NCI-H1417 treated with DMSO at 0.1 percent for 48 hours (cell line): ENCODE data around the gene FHIT.
"Not testable (repeated sequence)": the region's sequence is repeated elsewhere in the genome, so short reads cannot be mapped to it uniquely, and the experiment has no call there.

ENCODE experiments used
- DNase-seq: peaks from one replicate; lab custom pipeline; 2025; lab: John Stamatoyannopoulos, UW

The FHIT gene

DNA sequence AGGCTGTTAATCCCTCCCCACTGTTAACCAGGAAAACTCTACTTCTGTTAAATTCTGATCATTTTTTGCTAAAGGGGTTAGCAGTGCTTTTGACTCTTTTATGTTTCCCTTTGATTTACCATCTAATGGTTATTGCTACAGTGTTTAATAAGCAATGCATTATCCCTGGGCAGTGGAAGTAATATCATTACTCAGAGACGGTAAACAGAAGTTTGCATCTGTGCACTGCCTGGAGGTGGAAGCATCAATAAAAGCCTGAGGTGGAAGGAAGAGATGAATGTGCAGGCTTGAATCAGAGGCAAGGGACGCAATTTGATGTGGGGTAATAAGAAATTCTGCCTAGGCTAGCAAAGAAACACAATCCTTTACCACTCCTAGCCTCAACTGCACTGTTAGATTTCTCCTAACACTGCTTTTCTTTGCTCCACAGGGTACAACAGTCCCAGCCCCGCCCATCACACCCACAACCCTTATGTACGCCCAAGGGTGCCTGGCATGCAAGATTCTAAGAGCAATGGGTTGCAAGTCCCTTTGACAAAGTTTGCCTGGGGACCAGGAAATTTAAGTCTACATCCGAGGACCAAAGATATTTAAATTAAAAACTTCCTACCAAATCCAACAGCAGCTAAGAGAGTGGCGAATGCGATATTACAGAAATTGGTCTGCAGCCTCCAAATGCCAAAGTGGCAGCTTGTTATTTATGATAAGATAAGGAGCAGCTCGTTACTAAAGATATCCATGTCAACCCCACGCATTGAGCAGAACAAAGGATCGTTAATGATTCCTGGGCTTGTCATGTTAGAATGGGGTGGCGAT lies 261.4 kb downstream of the FHIT start:
- no peak for DNase-seq

DNA sequence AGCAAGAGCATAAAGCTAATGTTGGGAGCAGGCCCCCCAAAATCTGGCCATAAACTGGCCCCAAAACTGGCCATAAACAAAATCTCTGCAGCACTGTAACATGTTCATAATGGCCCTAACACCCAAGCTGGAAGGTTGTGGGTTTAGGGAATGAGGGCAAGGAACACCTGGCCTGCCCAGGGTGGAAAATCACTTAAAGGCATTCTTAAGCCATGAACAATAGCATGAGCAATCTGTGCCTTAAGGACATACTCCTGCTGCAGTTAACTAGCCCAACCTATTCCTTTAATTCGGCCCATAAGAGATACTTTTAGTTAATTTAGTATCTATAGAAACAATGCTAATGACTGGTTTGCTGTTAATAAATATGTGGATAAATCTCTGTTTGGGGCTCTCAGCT lies 264.1 kb downstream of the FHIT start:
- DNase-seq: not testable (repeated sequence)

GRCh38 chr3:60986552-60986951 lies 264.7 kb downstream of the FHIT start:
- no peak for DNase-seq

DNA sequence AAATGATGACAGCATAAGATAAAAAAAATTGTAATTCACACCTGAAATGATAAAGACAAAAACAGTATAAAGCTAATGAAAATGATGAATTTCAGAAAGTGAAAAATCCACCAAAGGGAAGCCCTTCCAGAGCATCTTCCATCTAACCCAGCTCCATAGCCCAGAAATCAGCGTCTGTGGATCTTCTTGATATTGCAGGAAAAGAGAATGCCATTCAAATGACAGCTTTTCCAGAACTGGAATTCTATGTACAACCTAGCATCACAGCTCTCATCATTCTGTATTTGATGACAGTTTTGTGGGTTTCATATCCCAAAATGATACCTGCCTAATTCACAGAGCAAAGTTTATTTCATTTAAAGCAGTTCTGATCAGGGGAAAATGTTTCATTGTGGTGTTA lies 267.3 kb downstream of the FHIT start:
- no peak for DNase-seq

- no peak for DNase-seq
These were observed 270.9 kb downstream of the FHIT start for GRCh38 chr3:60980342-60980692.

- no peak for DNase-seq
These were observed 271.6 kb downstream of the FHIT start for GRCh38 chr3:60979461-60980341.

GRCh38 chr3:60973321-60973720 lies 277.9 kb downstream of the FHIT start:
- DNase-seq: no peak

- DNase-seq: no peak
These were observed 278.7 kb downstream of the FHIT start for GRCh38 chr3:60972599-60972998.

GRCh38 chr3:60970850-60971249 lies 280.4 kb downstream of the FHIT start:
- DNase-seq: no peak

GRCh38 chr3:60967141-60967540 lies 284.1 kb downstream of the FHIT start:
- DNase-seq: no peak

DNA sequence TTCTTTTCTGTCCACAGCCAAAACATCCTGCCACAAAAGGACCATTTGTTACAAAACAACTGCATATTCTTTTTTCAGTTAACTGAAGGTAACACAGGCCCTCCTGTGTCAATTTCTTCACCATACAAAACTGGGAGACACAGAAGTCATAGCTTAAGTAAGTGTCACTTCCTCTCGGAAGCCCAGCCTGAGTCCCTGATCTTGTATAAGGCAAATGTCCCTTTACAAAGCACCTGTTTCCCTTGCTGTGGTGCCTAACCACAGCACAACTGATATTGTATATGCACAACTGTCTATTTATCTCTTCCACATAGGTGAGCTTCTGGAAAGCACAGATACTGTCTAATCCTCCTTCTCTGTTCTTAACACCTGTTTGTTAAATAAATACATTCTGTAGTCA lies 293.7 kb downstream of the FHIT start:
- DNase-seq: no peak

- no peak for DNase-seq
These were observed 294.5 kb downstream of the FHIT start for GRCh38 chr3:60956729-60957128.

- no peak for DNase-seq
These were observed 296.2 kb downstream of the FHIT start for GRCh38 chr3:60955034-60955433.

DNA sequence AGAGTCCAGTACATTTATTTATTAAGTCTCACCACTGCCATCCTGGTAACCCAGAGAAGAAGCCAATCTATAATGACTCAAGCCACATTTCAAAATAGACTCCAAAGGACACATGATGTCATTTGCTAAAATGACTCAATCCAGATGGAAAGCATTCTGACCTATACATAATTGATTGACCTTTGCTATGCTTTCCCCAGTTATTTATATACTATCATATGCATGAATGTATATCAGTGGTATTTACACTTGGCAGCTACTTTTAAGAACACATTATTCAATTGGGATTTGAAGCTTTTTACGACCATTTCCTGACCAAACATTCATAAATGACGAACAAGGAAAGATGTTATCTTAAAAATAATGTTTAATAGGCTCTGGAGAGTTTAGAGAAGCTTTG lies 297.2 kb downstream of the FHIT start:
- no peak for DNase-seq

GRCh38 chr3:60953351-60953750 lies 297.9 kb downstream of the FHIT start:
- DNase-seq: no peak

DNA sequence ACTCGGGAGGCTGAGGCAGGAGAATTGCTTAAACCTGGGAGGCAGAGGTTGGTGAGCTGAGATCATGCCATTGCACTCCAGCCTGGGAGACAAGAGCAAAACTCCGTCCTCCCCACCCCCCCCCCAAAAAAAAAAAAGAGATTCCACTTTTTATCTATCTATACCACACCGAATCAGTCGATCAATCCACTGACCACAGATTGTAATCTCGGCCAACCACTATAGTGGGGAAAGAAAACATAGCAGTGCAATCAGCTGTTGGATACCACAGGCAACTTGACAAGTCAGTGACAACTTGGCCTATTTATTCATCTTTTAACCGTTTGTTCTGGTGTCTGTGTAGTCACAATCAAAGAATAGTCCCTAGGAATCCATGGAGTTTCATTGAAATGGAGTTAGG lies 299.2 kb downstream of the FHIT start:
- DNase-seq: no peak

DNA sequence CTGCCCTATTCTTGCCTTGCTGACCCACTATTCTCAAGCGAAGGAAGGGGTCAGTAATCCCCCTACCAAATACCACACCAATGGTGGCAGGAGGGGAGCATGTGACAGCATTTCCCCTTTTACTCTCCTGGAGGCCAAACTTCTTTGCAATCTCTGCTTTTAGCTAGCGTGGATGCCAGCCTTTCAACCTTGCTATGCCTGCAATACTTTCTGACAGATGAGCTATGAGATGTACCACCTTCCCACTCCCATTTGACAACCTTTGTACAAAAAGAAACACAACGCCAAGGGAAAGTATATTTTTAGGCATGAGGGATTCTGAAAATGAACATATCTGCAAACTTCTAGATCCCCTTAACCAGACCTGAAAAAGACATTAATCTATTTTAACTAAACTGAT lies 302.1 kb downstream of the FHIT start:
- DNase-seq: no peak

GRCh38 chr3:60948488-60948887 lies 302.8 kb downstream of the FHIT start:
- peak; percentile 15 for DNase-seq

DNA sequence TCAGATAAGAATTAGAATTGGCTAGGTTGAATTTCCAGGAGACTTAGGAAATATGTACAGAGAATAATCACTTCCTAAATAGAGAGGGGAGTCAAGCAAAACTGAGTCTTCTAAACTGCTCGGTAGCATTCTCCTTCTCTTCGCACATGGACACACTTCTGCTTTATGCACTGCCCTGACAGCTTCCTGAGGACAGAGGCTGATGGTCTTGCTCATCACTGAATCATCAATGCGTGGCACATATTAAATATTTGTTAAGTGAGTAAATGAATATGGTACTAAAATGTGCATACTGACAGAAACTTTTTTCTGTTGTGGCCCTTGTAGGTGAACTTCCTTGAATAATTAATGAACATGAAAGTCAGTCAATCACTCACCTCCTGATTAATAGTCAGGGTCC lies 315.5 kb downstream of the FHIT start:
- DNase-seq: no peak

GRCh38 chr3:60933824-60934223 lies 317.4 kb downstream of the FHIT start:
- DNase-seq: no peak

GRCh38 chr3:60932643-60933042 lies 318.6 kb downstream of the FHIT start:
- no peak for DNase-seq

- no peak for DNase-seq
These were observed 319.1 kb downstream of the FHIT start for GRCh38 chr3:60932170-60932569.

DNA sequence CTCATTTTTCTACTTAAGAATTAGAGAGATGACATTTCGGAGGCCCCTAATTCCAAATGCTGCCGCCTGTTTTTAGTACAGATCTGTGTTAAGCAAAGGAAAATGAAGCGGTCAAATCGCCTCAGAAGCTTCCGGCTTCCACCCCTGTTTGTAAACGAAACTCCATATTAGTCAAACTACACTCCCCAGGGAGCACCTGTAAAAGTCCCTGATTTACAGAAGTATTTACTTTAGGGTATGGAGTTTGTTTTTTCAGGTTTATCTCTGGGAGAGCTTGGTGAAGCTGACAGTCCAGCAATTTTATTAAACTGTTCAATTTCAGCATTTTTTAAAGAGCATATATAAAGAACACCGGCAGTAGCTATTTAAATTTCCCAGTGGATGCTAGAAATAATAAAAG lies 319.8 kb downstream of the FHIT start:
- DNase-seq: no peak
